Glutamatergic neuron (in vitro differentiated cells): ENCODE results near the gene NYAP2. TPM values are rescaled to one million over a fixed set of nuclear protein-coding genes. Genes with fewer than 3 reads are reported as not detected.

ENCODE experiments used
- DNase-seq: peaks from one replicate; pipeline ENCODE4 v3.0.0; 2022
- H3K27ac Mint-ChIP-seq: one replicate; pipeline ENCODE4 v1.8.0; 2020; ENCODE audit warnings: mild to moderate bottlenecking, mixed read lengths, inconsistent platforms; ENCODE audit not compliant: unreplicated experiment
- H3K27me3 Mint-ChIP-seq: one replicate; pipeline ENCODE4 v1.8.0; 2020; ENCODE audit warnings: mild to moderate bottlenecking, moderate library complexity, mixed read lengths, inconsistent platforms; ENCODE audit not compliant: unreplicated experiment
- H3K36me3 Mint-ChIP-seq: one replicate; pipeline ENCODE4 v1.8.0; 2020; ENCODE audit warnings: mild to moderate bottlenecking, mixed read lengths, inconsistent platforms; ENCODE audit not compliant: unreplicated experiment
- H3K4me1 Mint-ChIP-seq: one replicate; pipeline ENCODE4 v1.8.0; 2020; ENCODE audit warnings: mild to moderate bottlenecking, low read depth, mixed read lengths, inconsistent platforms; ENCODE audit not compliant: unreplicated experiment
- H3K4me3 Mint-ChIP-seq: one replicate; pipeline ENCODE4 v1.8.0; 2020; ENCODE audit warnings: mild to moderate bottlenecking, mixed read lengths, inconsistent platforms; ENCODE audit not compliant: unreplicated experiment
- H3K9me3 Mint-ChIP-seq: one replicate; pipeline ENCODE4 v1.8.0; 2020; ENCODE audit warnings: mild to moderate bottlenecking, moderate library complexity, mixed read lengths, inconsistent platforms; ENCODE audit not compliant: unreplicated experiment
- CTCF ChIP-seq: fragments of 200-600 bp; sonication (generic); IDR thresholded peaks from one replicate; pipeline ENCODE4 v1.5.0; 2021; ENCODE audit not compliant: partially characterized antibody, unreplicated experiment
- total RNA-seq: library from RNA; stranded (reverse); fragmentation: NEBNext Ultra II Directional; extraction: Animal tissue kit (Norgen Biotek cat#: 25700); gene quantifications from one replicate; pipeline ENCODE4 v1.2.1, GENCODE V29; 2021; ENCODE audit not compliant: unreplicated experiment

NYAP2 gene
- total RNA-seq, 1 donor from 2014 or later = 0.32 TPM

DNA sequence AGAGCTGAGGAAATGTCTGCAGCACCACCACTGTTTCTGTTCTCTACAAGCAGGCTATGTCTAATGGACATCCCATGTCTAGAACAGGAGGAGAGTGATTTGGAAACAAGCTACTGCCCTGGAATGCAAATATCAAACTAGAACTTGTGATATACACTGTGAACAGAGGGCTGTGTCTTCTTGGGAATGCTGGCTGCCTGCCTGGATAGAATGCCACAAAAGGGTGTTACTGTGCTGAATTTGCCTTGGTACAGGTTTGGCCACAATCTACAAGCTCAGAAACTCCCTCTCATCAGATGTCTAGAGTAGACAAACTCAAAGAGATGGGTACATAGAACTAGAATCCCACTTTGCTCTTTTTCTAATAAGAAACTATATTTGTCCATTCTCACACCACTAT is 170.5 kb downstream of the NYAP2 start:
- no peak for TF ChIP-seq CTCF
- DNase-seq = no peak
- H3K27ac Mint-ChIP-seq = no peak overlapping the region
- H3K9me3 Mint-ChIP-seq = peaks cover 2% of the 10 kb centered on the region
- peaks cover 7% of the 10 kb centered on the region for H3K36me3 Mint-ChIP-seq
- no peaks in the 10 kb centered on the region for H3K4me1 Mint-ChIP-seq
- no peaks in the 10 kb centered on the region for H3K27me3 Mint-ChIP-seq
- no peak overlapping the region for H3K4me3 Mint-ChIP-seq

DNA sequence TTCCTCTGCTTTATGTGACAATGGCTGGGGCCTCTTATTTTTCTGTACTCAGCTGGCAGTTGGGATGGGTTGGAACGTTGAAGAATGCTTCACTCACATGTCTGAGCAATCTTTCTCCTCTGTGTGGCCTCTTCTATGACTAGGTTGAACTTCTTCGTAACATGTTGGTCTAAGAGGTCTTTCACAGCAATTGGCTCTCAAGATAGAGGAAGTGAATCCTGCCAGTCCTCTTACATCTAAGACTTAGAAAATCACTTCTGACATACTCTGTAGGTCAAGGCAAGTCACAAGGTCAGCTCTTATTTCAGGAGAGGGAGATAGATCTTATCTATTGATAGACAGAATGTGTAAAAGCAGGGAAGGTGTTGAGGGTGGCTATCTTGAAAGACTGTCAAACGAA is 174.1 kb downstream of the NYAP2 start:
- H3K36me3 Mint-ChIP-seq = peaks cover 7% of the 10 kb centered on the region
- peaks cover 2% of the 10 kb centered on the region for H3K9me3 Mint-ChIP-seq
- H3K27me3 Mint-ChIP-seq = no peaks in the 10 kb centered on the region
- H3K4me3 Mint-ChIP-seq = no peak overlapping the region
- TF ChIP-seq CTCF = no peak
- no peak for DNase-seq
- H3K27ac Mint-ChIP-seq = no peak overlapping the region
- H3K4me1 Mint-ChIP-seq = no peaks in the 10 kb centered on the region

DNA sequence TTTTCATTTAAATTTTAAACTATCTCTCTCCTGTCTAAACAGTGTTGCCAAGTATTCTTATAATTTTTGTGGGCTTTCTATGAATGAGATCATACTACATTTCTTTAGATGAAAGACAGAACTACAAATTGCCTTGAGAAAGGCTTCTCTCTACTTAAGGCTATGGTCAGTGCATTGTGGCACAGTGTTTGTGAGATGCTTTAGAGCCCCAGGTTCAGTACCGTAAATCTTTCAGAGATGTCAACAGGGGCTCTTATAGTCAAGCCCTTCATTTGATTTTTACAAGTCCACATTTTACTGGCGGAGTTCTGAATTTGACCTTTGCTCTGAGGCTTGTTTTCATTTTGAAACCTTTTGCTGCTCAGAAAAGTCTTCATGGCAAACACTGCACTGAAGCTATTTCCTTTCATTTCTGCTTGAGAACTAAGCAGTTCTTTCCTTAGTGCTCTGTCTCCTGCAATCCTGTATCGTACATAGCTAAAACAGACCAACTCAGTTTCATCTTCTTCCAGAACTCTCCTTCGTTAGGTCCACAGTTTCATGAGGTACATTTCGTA is 175.2 kb downstream of the NYAP2 start:
- DNase-seq = no peak
- no peaks in the 10 kb centered on the region for H3K27me3 Mint-ChIP-seq
- H3K9me3 Mint-ChIP-seq = peaks cover 2% of the 10 kb centered on the region
- H3K4me3 Mint-ChIP-seq = no peak overlapping the region
- H3K27ac Mint-ChIP-seq = no peak overlapping the region
- TF ChIP-seq CTCF = no peak
- no peaks in the 10 kb centered on the region for H3K4me1 Mint-ChIP-seq
- peaks cover 7% of the 10 kb centered on the region for H3K36me3 Mint-ChIP-seq

DNA sequence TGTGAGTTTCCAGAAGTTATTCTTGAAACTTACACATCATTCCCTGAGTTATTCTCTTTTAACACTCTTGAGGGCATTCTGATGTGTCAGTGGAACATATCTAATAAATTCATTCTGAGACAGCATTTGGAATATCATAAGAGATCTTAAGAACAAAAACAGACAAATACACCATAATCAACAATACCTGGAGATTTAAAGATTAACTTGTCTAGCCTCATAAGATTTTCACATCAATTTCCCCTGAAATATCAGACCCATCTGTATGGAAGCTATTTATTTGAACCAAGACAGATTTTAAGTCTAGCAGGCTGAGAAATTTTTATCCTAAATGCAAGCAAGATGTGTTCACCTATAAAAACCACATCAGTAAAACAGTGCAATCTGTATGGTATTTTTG is 181.6 kb downstream of the NYAP2 start:
- H3K4me1 Mint-ChIP-seq = peaks cover 11% of the 10 kb centered on the region
- no peak for DNase-seq
- H3K9me3 Mint-ChIP-seq = no peaks in the 10 kb centered on the region
- no peak overlapping the region for H3K4me3 Mint-ChIP-seq
- H3K36me3 Mint-ChIP-seq = no peaks in the 10 kb centered on the region
- no peak overlapping the region for H3K27ac Mint-ChIP-seq
- no peak for TF ChIP-seq CTCF
- H3K27me3 Mint-ChIP-seq = no peaks in the 10 kb centered on the region

- DNase-seq = no peak
- no peak for TF ChIP-seq CTCF
- H3K27me3 Mint-ChIP-seq = no peaks in the 10 kb centered on the region
Observed at GRCh38 chr2:225581906-225582305, 182.4 kb downstream of the NYAP2 start.

More at GRCh38 chr2:225581906-225582305, 182.4 kb downstream of the NYAP2 start:
- Mint-ChIP-seq H3K9me3 (no peaks in the 10 kb centered on the region), H3K27ac (no peak overlapping the region), H3K36me3 (no peaks in the 10 kb centered on the region), H3K4me1 (peaks cover 11% of the 10 kb centered on the region), H3K4me3 (no peak overlapping the region)
